ENCODE measurements around the gene DNM3.

- TF ChIP-seq CTCF (optimal IDR thresholded peaks at IDR 0.05 in 1 of 3, IDR thresholded peaks at IDR 0.05 in 1 of 3, conservative IDR thresholded peaks at IDR 0.05 in 1 of 3; ENCODE audit: extremely low read depth in 1 of 3, insufficient read depth in 2 of 3, low read length in 3 of 3) (no peak), EZH2 (IDR thresholded peaks at IDR 0.05; ENCODE audit: low read length) (no peak)
These were observed 549.0 kb downstream of the DNM3 start for GRCh38 chr1:172390301-172390682.
